ENCODE results near the gene PAX3.

GRCh38 chr2:222299906-222300725 lies 1.3 kb upstream of the PAX3 start:
- TF ChIP-seq EZH2 (IDR thresholded peaks at IDR 0.05; ENCODE audit: insufficient read depth, poor library complexity, severe bottlenecking) (peak; percentile 55), EZH2phosphoT487 (IDR thresholded peaks at IDR 0.05; ENCODE audit: insufficient read depth, low read depth) (no peak)
